Sciatic nerve (tissue), 2 donors: ENCODE measurements around the gene FBXO30. TPM values are rescaled to one million over a fixed set of nuclear protein-coding genes. Genes with fewer than 3 reads are reported as not detected.

Experiments used
- ATAC-seq: fragments of 200-7000 bp; cut with Tn5 transposase; one replicate; pipeline ENCODE4 v1.9.1; 2020; ENCODE audit warnings: mild to moderate bottlenecking, moderate library complexity
- DNase-seq: peaks from one replicate; pipeline ENCODE4 v3.0.0-alpha.2; 2020; ENCODE audit warnings: low spot score
- intact Hi-C: fragments of 100-400 bp; cut with DNase I; formaldehyde crosslinking; loops from one replicate; pipeline ENCODE4 v1.14.2; 2022
- total RNA-seq: library from RNA; stranded (reverse); fragmentation: NEBNext Ultra II Directional; extraction: Animal tissue kit (Norgen Biotek cat#: 25700); gene quantifications from one replicate; pipeline ENCODE4 v1.2.1, GENCODE V29; 2021
- donor health status: DM: no; HTN: no; CAD: no.
- donor health status: DM: no; HTN: no; CAD: no.

Gene FBXO30, protein sequence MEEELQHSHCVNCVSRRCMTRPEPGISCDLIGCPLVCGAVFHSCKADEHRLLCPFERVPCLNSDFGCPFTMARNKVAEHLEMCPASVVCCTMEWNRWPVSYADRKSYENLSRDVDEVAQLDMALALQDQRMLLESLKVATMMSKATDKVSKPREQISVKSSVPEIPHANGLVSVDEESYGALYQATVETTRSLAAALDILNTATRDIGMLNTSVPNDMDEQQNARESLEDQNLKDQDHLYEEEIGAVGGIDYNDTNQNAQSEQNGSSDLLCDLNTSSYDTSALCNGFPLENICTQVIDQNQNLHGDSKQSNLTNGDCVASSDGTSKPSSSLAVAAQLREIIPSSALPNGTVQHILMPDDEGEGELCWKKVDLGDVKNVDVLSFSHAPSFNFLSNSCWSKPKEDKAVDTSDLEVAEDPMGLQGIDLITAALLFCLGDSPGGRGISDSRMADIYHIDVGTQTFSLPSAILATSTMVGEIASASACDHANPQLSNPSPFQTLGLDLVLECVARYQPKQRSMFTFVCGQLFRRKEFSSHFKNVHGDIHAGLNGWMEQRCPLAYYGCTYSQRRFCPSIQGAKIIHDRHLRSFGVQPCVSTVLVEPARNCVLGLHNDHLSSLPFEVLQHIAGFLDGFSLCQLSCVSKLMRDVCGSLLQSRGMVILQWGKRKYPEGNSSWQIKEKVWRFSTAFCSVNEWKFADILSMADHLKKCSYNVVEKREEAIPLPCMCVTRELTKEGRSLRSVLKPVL
- 13.0 TPM for total RNA-seq

DNA sequence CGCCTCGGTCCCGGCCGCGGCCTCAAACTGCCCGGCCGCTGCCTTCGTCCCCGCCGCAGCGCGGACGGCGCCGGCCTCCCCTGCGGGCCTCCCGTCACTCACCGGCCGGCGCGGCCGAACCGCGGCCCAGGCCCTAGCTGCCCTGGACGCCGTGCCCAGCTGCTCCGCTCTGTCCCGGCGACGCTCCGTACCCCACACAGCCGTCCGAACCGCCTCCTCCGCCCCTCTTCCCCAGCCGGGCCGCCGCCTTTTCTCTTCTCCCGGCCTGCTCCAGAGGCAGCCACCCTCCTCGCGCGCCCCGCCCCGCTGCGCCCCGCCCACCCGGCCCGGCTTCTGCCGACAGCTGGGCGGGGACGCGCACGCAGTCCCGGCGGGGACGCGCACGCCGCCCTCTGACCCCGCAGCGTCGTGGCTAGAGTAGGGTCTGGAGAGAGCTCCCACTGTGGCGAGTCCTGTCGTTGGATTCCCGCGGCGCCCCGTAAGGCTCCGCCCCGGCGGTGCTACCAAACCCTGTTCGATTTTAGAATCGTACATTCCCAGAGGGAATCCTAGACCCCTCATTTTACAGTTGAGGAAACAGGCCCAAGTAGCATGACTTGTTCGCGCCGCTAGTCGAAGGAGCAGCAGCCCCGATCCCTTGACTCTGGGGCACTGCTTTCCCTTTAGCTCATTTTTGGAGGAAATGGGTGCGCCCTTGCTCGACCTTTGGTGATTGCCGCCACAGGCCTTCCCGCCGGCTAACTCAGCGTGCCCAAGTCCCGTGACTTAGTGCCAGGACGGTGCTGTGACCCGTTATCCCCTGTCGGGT is at the start of gene FBXO30:
Gene FBXO30 (minus strand): TSS at position 295 of the 808 bp plus-strand sequence. CDS start 8,390 bp downstream, outside the sequence.
- intact Hi-C loops = no loop called here
- peak; percentile 98 for ATAC-seq
- DNase-seq = peak; percentile 91

DNA sequence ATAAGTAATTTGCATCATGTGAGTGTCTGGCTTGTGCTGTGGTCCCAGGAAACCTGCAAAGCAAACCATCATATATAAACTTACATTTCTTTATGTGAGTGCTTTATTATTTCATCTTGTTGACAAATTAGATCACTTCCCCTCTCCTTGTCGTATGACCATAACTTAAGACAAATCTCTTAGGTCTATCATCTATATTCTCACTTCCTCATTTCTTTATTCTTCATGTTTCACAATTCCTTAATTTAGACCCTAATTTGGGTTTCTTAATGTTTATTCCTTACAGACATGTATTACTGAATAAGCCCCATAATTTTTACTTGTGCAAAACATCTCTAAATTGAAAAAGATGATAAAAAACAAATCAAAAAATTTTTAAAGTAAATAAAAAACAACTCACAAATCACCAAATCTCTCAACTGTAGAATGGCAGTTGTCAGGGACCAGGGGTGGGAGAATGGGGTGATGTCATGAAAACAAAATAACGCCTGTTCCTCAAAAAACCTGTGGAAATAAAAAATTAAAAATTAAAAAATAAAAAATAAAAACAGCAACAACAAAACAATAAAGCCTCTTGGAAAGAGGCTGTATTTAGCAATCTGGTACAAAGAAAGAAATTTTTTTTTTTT is 49.5 kb upstream of the FBXO30 start:
- DNase-seq = no peak
- intact Hi-C loops = no loop called here
- ATAC-seq = no peak

DNA sequence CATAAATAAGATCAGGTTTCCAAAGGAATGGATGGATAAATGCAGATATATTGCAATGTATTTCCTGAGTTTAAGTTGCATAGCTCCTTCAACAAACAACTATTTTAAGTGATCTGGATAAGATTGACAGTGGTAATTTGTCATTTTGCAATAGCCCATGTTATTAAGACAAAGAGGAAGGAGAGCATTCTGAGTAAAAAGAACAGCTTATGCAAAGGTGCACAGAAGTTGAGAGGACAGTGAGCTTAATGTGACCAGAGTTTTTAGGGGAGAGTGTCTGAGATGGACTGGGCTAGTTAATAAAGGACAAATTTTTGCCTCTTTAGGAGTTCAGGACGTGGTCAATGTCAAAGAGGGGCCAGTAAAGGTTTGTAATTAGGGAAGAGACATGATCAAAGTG is 48.8 kb upstream of the FBXO30 start:
- no peak for DNase-seq
- intact Hi-C loops = no loop called here
- no peak for ATAC-seq

DNA sequence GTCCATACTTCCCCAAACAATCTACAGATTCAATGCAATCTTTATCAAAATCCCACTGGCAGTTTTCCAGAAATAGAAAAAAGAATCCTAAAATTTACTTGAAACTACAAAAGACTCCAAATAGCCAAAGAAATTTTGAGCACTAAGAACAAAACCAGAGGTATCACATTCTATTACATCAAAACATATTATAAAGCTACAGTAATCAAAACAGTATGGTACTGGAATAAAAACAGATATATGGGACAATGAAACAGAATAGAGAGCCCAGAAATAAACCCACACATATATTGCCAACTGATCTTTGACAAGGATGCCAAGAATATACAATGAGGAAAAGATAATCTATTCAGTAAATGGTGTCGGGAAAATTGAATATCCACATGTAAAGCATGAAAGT is 46.0 kb upstream of the FBXO30 start:
- DNase-seq (no peak), ATAC-seq (no peak)
- intact Hi-C loops = no loop called here

DNA sequence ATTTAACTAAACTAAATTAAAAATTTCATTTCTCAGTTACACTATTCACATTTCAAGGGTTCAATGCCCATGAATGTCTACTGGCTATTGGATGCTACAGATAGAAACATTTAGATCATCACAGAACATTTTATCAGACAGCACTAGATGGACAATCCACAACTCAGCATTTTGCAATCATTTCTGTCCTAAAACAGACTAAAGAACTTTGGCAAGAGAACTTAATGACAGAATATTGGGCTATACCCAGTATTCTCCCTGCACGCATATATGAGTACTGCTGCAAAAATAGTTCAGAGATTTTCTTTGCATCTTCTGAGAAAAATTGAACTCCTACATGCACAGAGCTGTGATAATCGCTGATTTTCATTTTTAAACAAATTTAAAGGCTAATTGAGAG is 36.1 kb upstream of the FBXO30 start:
- ATAC-seq (no peak), DNase-seq (no peak)
- intact Hi-C loops = no loop called here

DNA sequence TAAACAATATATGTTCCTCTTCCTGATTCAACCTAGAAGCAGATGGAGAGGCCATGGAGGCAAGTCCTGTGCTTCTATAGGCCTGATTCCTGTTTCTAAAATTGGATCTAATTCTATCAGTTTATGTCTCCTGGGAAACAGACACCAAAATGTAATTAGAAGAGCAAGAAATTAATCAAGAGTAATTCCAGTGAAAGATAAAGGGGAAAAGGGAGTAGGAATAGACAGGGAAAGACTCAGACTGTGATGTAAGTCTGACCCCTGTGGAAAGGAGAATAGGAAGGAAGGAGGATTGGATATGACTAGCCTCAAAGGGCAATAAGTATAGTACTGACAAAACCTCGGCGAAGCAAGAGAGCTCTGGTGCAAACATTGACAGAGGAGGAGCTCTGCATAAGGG is 33.9 kb upstream of the FBXO30 start:
- intact Hi-C loops = no loop called here
- ATAC-seq (no peak), DNase-seq (no peak)

DNA sequence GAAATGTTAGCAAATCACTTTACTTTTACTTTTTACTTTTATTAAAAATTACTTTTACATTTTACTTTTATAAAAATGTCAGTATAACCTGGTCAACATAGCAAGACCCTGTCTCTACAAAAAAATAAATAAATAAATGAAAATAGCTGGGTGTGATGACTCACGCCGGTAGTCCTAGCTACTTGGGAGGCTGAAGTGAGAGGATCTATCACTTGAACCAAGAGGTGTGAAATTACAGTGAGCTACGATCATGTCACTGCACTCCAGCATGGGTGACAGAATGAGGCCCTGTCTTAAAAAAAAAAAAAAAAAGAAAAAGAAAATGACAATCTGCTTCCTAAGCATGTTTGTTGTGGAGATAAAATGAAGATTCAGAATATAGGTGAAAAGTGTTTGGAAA is 31.0 kb upstream of the FBXO30 start:
- ATAC-seq (no peak), DNase-seq (no peak)
- intact Hi-C loops = no loop called here

DNA sequence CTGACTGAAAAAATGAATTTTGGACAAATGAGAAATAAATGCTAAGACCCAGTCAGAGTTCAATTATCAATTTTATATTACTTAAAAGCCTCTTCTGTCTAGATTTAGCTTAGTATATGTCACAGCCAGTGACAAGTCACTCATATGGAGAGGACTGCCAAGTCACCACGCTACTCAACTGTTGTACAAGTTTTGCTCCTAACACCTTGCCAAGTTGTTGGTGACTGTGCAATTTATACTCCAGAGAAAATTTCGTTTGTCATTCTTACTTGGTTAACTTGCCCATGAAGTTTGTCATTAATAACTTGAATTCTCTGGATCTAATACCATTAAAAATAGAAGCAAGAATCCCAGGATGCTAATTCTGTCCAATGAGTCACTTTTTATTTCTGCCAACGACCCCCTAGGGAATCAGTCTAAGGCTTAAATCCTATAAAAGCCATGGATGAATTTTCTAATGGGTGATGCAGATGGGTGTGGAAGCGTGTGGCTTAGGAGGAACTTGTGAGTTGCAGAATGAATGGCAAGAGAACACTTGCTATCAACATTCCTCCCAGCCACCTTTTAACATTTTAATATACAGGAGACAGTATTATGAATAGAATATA is 30.4 kb upstream of the FBXO30 start:
- no peak for DNase-seq
- intact Hi-C loops = no loop called here
- ATAC-seq = no peak

DNA sequence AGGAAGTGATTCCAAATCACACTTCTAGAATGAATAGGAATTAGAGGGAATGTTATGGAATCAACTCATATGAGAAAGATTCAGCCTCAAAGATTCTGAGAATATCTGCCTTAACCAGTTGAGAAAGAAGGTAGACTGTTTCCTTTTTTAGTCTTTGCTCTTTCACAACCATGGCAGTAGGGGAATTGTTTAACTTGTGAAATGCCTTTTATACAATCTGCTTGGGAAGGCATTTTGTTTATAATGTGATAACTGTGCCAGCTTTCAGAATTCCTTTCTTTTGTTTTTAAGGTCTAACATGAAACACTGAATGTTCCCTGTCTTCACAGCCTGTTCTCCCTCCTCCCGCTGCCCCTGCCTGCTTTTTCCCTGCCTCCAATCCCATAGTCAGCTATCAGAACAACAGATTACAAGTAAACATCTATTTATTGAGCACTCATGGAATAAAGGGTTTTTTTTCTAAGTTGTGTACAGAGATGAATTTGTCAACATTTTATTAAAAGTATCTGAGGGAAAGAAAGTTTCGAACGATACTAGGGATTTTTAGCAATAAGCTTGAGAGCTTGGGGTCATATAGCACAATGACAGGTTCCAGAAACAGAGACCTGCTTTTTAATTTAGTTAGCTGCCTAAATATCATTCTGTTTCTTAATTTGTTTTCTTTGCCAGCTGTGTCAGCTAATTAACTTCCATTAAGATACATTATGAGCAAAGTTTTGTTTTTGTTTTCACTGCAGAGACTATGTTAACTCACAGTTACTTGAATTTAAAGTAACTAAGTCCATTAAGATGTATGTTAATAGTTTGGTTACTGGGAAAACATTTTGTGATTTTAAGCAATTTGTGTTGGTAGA is 28.3 kb upstream of the FBXO30 start:
- no peak for ATAC-seq
- intact Hi-C loops = no loop called here

DNA sequence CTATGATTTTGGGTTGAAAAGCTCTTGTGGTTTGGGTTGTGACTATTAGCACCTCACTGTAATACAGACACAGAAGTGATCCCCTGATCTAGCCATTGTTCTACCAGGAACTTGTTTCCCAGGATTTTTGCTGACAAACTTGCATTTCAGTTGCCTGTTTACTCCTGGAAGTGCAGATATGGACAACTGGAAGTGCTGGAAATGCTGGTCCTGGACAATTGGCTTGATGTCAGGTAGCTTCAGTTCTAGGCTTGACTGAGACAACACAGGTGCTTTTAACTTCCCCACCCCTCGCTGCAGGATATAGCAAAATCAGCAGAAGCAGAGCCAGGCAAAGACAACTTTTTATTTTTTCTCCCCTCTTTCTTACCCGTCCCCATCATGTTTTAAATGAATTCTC is 27.1 kb upstream of the FBXO30 start:
- ATAC-seq = no peak
- no peak for DNase-seq
- intact Hi-C loops = no loop called here

More for the DNA sequence above, 28.3 kb upstream of the FBXO30 start:
- no peak for DNase-seq

DNA sequence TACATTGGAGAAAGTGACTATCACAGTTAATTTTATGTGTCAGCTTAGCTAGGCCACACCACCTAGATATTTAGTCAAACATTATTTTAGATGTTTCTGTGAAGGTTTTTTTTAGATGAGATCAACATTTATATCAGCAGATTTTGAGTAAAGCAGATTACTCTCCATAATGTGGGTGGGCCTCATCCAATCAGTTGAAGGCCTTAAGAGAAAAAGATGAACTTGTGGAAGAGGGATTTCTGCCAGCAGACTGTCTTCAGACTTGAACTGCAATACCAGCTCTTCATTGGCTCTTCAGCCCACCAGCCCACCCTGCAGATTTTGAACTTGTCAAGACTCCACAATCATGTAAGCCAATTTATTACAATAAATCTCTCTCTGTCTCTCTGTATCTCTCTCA is 25.1 kb upstream of the FBXO30 start:
- ATAC-seq (no peak), DNase-seq (no peak)
- intact Hi-C loops = no loop called here

DNA sequence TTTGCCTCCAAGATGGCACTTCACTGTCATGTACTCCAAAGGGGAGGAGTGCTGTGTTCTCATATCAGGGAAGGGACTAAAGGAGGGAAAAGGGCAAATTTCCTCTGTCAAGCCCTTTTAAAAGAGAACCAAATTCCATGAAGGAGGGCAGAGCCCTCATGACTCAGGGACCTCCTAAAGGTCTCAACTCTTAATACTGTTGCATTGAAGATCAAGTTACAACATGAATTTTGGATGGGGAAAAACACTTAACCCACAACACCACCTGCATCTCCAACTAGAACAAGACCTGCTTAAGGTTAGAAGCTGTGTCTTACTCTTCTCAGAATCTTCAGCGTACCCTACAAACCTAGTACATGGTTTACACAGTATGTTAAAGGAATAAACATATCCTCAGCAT is 23.7 kb upstream of the FBXO30 start:
- ATAC-seq (no peak), DNase-seq (no peak)
- intact Hi-C loops = no loop called here

DNA sequence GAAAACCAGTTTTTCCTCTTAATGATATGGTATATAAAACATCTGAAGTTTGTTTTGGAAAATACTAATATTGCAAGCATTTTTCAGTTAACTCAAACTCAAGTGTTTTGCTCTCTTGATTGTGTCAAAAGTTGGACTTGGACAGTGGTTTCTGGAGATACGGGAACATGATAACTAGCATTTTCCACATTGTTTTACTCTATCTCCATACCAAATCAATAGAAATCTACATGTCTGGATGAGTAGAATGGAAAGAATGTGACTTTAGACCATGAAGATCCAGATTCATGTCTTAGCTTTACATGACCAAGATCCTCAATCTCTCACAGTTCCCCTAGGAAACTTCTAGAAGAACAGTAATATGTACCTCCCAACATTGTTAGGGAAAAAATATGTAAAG is 22.2 kb upstream of the FBXO30 start:
- DNase-seq = no peak
- no peak for ATAC-seq
- intact Hi-C loops = no loop called here

DNA sequence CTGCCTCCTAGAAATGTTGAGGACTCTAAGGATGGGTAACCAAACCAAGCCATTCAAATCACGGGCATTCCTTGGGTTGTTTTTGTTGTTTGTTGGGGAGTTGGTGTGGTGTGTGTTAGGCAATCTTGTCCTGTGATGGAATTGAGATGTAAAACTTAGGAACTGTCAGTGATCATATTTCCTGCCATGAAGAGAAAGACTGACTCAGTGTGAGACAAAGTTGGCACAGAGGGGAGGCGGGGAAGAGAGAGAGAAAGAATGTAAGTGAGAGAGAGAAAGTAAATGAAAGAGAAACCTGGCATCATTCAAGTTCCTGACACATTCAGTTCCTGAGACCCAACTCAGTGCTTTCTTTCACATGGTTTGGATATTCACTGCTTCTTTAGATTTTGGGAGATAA is 21.6 kb upstream of the FBXO30 start:
- ATAC-seq (no peak), DNase-seq (no peak)
- intact Hi-C loops = no loop called here

DNA sequence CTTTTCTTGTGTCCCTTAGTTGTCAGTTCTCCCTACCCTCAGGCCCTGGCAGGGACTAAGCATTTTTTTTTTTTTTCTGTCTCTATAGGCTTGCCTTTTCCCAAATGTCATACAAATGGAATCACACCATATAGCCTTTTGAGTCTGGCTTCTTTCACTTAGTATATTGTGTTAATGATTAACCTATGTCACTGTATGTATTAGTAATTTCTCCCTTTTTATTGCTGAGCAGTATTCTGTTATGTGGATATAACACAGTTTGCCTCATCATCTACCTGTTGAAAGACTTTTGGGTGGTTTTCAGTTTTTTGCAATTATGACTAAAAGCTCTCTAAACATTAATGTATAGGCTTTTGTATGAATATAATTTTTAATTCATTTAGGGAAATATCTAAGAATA is 16.0 kb upstream of the FBXO30 start:
- intact Hi-C loops = no loop called here
- ATAC-seq (no peak), DNase-seq (no peak)

DNA sequence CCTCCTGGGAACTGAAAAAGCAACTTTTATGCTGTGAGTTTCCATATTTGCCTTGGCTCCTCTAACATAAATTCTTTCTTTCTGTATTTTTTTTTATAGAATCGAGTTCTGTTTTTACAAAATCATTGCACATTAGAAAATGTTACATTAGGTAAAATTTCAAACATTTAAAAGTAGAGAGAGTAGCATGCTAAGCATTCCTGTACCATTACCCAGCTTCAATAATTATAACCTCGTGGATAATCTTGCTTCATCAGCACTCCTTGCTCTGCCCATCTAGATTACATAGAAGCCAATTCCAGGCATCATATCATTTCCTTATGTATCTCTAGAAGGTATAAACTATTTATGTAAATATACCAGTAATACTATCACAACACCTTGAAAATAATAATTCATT is 15.4 kb upstream of the FBXO30 start:
- DNase-seq = no peak
- ATAC-seq = no peak
- intact Hi-C loops = loop anchor here (5.0 kb wide), 1 partner anchor 1708 kb away; no protein-coding TSS in a partner anchor

DNA sequence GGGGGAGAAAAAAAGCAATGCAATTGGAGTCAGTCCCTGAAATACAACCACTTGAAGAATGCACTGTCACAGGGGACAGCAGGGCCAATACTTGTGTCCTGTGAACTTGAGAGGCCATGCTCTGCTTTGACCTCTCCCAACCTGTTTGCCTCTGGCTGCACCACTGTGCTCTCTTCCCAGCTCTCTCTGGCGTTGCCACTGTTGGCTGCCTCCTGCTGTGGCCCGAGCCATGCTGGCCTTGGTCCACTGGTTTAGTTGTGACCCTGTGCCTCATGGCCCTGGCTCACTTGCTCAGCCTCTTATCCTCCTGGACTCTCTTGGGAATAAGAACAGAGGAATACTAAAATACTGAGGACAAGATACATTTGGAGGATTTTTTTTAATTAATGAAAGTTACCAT is 14.5 kb upstream of the FBXO30 start:
- ATAC-seq (no peak), DNase-seq (no peak)
- intact Hi-C loops = loop anchor here (5.0 kb wide), 1 partner anchor 1707 kb away; no protein-coding TSS in a partner anchor

DNA sequence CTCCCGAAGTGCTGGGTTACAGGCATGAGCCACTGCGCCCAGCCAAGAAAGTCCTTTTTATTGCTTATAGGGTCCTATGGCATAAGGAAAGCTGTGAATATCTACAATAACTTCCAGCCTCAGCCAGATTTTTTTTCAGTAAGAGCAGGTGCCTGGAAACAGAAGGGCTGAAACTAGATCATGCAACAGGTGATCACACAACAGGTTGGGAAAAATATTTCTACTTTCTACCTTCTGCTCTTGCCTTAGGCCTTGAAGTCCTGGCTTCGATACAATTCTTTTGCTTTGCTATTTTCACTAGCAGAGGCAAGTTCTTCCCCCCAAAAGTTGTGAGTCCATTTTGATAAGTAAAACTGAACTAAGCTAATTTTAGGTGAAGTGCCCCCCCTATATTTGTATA is 9.7 kb upstream of the FBXO30 start:
- ATAC-seq (no peak), DNase-seq (no peak)
- intact Hi-C loops = no loop called here
